Mucosa of descending colon (tissue), 3 donors: ENCODE data around the gene APBA2. TPM values are rescaled to one million over a fixed set of nuclear protein-coding genes. Genes with fewer than 3 reads are reported as not detected.
A peak's percentile ranks its signal among the peaks of the same experiment; 100 is the strongest.

Experiments
- ATAC-seq: fragments of 200-7000 bp; cut with Tn5 transposase; one replicate; pipeline ENCODE4 v1.9.1; 2020; ENCODE audit warnings: mild to moderate bottlenecking, moderate library complexity
- DNase-seq, 3 donors: peaks; one replicate each; pipeline ENCODE4 v3.0.0-alpha.2; 2020
- H3K36me3 ChIP-seq: fragments of 200-600 bp; one replicate; pipeline ENCODE4 v1.8.0; 2021; ENCODE audit warnings: low read depth, mild to moderate bottlenecking
- H3K4me1 ChIP-seq: fragments of 200-600 bp; one replicate; pipeline ENCODE4 v1.8.0; 2021; ENCODE audit warnings: low read depth, mild to moderate bottlenecking
- H3K4me3 ChIP-seq: fragments of 200-600 bp; one replicate; pipeline ENCODE4 v1.8.0; 2021; ENCODE audit warnings: mild to moderate bottlenecking
- H3K9me3 ChIP-seq: fragments of 200-600 bp; one replicate; pipeline ENCODE4 v1.8.0; 2021; ENCODE audit warnings: mild to moderate bottlenecking
- CTCF ChIP-seq: fragments of 200-600 bp; IDR thresholded peaks from one replicate; pipeline ENCODE4 v1.8.0; 2022; ENCODE audit warnings: antibody characterized with exemption, mild to moderate bottlenecking
- intact Hi-C, 2 donors: fragments of 100-400 bp; cut with DNase I in 1 of 2; cut with micrococcal nuclease in 1 of 2; formaldehyde crosslinking; loops; one replicate each; pipeline versions ENCODE4 v1.11.0 to v1.11.1; 2022; cut with DNase I, micrococcal nuclease
- total RNA-seq, 3 donors: library from RNA; stranded (reverse); fragmentation: NEBNext Ultra II Directional in 2 of 3; extraction: Animal tissue kit (Norgen Biotek cat#: 25700) in 2 of 3; gene quantifications; one replicate each; pipeline versions ENCODE4 v1.2.1 to v1.2.4, GENCODE V29; 2021 to 2023
- donor health status: DM: no; HTN: no; CAD: no; lungs with moderate emphysema.
- donor health status: DM: no; HTN: no; CAD: no.
- donor health status: DM: no; HTN: yes; CAD: no.

The APBA2 gene
- total RNA-seq, 3 donors from 2014 or later = 0.69 to 2.0 (median 1.2) TPM

GRCh38 chr15:28948036-28948435 is 62.3 kb downstream of the APBA2 start:
- intact Hi-C loops = no loop called here
- Histone ChIP-seq H3K4me3 (no peak overlapping the region), H3K36me3 (no peaks in the 10 kb centered on the region), H3K9me3 (no peaks in the 10 kb centered on the region), H3K4me1 (no peaks in the 10 kb centered on the region)
- no peak for ATAC-seq
- no peak for DNase-seq
- TF ChIP-seq CTCF = no peak

- no peaks in the 10 kb centered on the region for H3K4me1 ChIP-seq
- no peak for DNase-seq
- no peak for TF ChIP-seq CTCF
- intact Hi-C loops = no loop called here
- no peaks in the 10 kb centered on the region for H3K9me3 ChIP-seq
- no peak overlapping the region for H3K4me3 ChIP-seq
- H3K36me3 ChIP-seq = no peaks in the 10 kb centered on the region
- ATAC-seq = no peak
Observed at GRCh38 chr15:28950916-28951315, 65.1 kb downstream of the APBA2 start.

GRCh38 chr15:28952666-28953491 is 67.1 kb downstream of the APBA2 start:
- intact Hi-C loops = no loop called here
- no peak for DNase-seq
- no peaks in the 10 kb centered on the region for H3K9me3 ChIP-seq
- no peak for TF ChIP-seq CTCF
- H3K4me1 ChIP-seq = no peaks in the 10 kb centered on the region
- no peaks in the 10 kb centered on the region for H3K36me3 ChIP-seq
- ATAC-seq = no peak
- H3K4me3 ChIP-seq = no peak overlapping the region

- intact Hi-C loops = no loop called here
- H3K4me3 ChIP-seq = no peak overlapping the region
- H3K36me3 ChIP-seq = no peaks in the 10 kb centered on the region
- H3K4me1 ChIP-seq = no peaks in the 10 kb centered on the region
- ATAC-seq (no peak), DNase-seq (no peak)
- no peaks in the 10 kb centered on the region for H3K9me3 ChIP-seq
- no peak for TF ChIP-seq CTCF
Observed at GRCh38 chr15:28953573-28954195, 67.9 kb downstream of the APBA2 start.

GRCh38 chr15:28954466-28955159 is 68.8 kb downstream of the APBA2 start:
- TF ChIP-seq CTCF = no peak
- intact Hi-C loops = no loop called here
- H3K4me3 ChIP-seq = no peak overlapping the region

More at GRCh38 chr15:28954466-28955159, 68.8 kb downstream of the APBA2 start:
- no peak for DNase-seq
- H3K9me3 ChIP-seq = no peaks in the 10 kb centered on the region
- no peaks in the 10 kb centered on the region for H3K36me3 ChIP-seq
- ATAC-seq = peak; percentile 18
- H3K4me1 ChIP-seq = no peaks in the 10 kb centered on the region
